Stomach (tissue), 9 donors: ENCODE data around the gene LSG1. TPM values are rescaled to one million over a fixed set of nuclear protein-coding genes. Genes with fewer than 3 reads are reported as not detected.

Experiments used
- DNase-seq, 2 donors: peaks; one replicate each; pipeline versions ENCODE4 v3.0.0 to v3.0.0-alpha.2; 2013 to 2019
- H3K27ac ChIP-seq, 5 donors: fragments of 200-600 bp in 4 of 5; sonication (generic) in 4 of 5; one replicate each; pipeline ENCODE4 v1.5.1; 2013 to 2019; ENCODE audit warnings: mild to moderate bottlenecking in 1 of 5, moderate library complexity in 1 of 5
- H3K27me3 ChIP-seq, 3 donors: fragments of 200-600 bp; sonication (generic); one replicate each; pipeline ENCODE4 v1.5.1; 2017 to 2019; ENCODE audit warnings: mixed run types in 1 of 3
- H3K36me3 ChIP-seq, 4 donors: fragments of 200-600 bp; sonication (generic); 1 replicate in 3 of 4; 2 replicates in 1 of 4; pipeline ENCODE4 v1.5.1; 2016 to 2019
- H3K4me1 ChIP-seq, 4 donors: fragments of 200-600 bp; sonication (generic); one replicate each; pipeline ENCODE4 v1.5.1; 2016 to 2019
- H3K4me3 ChIP-seq, 4 donors: fragments of 200-600 bp; sonication (generic) in 3 of 4; one replicate each; pipeline ENCODE4 v1.5.1; 2016 to 2019; ENCODE audit warnings: mild to moderate bottlenecking in 1 of 4
- H3K9me3 ChIP-seq, 4 donors: fragments of 200-600 bp; sonication (generic); one replicate each; pipeline ENCODE4 v1.5.1; 2016 to 2019
- EP300 ChIP-seq: sonication (generic); formaldehyde crosslinking; IDR thresholded peaks from one replicate; pipeline ENCODE4 v1.6.1; 2017; ENCODE audit warnings: antibody characterized with exemption
- POLR2A ChIP-seq, 4 donors: fragments of 450-650 bp; IDR thresholded peaks; one replicate each; pipeline ENCODE4 v1.6.1; 2016; ENCODE audit warnings: antibody characterized with exemption in 4 of 4, control low read depth in 2 of 4, mild to moderate bottlenecking in 1 of 4, moderate library complexity in 1 of 4
- POLR2AphosphoS5 ChIP-seq, 3 donors: sonication (generic); formaldehyde crosslinking; IDR thresholded peaks; one replicate each; pipeline ENCODE4 v1.6.1; 2016; ENCODE audit warnings: antibody characterized with exemption in 3 of 3
- WGBS, 5 donors: extraction: QIAGEN DNeasy Blood & Tissue Kit in 3 of 5; methylation state at CpG; one replicate each; pipeline versions ENCODE4 v1.1.5 to v1.1.7; 2013 to 2018; 5-methylcytosine and 5-hydroxymethylcytosine counted together
- intact Hi-C: fragments of 100-400 bp; cut with DNase I; formaldehyde crosslinking; loops from one replicate; pipeline ENCODE4 v1.15.1; 2023; ENCODE audit warnings: low total_unique reads
- polyA plus RNA-seq, 3 donors: library from polyadenylated mRNA; stranded (reverse); fragments of 200-250 nt; gene quantifications; one replicate each; pipeline ENCODE4 v1.2.3, GENCODE V29; 2013
- total RNA-seq, 5 donors: library from RNA; depleted of rRNA; stranded (reverse); fragments of >200 nt; gene quantifications; one replicate each; pipeline versions ENCODE4 v1.1.0 to v1.2.3, GENCODE V29; 2014 to 2016
- TF ChIP-seq, protein P1 (sequence below), 7 experiments: fragments of 450-650 bp in 4 of 7; fragments of 200-600 bp in 3 of 7; sonication (generic) in 3 of 7; IDR thresholded peaks; one replicate each; pipeline ENCODE4 v1.5.1; 2016 to 2019; ENCODE audit warnings: antibody characterized with exemption in 7 of 7, control low read depth in 2 of 7, mild to moderate bottlenecking in 1 of 7
- donor health status: healthy with polysubstance abuse.
- donor health status: Bipolar disorder and iron deficiency.
- donor health status: healthy.

LSG1 gene
- total and polyA plus RNA-seq, 8 donors: 7.2 to 240 (median 25.8) TPM

DNA sequence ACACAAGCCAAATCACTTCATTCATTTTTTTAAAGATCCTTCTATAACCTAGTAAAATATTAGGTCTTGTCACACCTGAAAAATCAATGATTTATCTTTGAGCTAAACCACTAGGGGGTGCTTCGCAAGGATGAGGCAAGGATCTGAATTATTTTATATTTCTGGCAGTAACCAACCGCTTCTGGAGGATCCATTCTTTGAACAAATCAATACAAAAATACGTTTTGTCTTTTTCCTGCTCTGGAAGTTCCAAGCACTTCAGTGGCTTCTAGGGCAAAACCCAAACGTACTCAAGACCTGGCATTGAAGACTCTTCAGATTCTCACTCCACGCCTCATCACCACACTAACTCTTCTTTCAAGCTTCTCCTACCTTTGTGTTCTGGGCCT lies 486 bp downstream of the LSG1 start:
- DNase-seq: peak in 1 of 2 donors; percentile 54
- Histone ChIP-seq H3K4me1 (peaks cover 10 to 31% (median 19%) of the 10 kb centered on the region in 4 donors), H3K36me3 (peaks cover 16 to 31% (median 30%) of the 10 kb centered on the region in 4 donors), H3K27me3 (peaks cover 0 to 10% (median 0%) of the 10 kb centered on the region in 3 donors), H3K9me3 (no peaks in the 10 kb centered on the region), H3K27ac (peak overlapping the region; percentile 75 to 95 (median 92)), H3K4me3 (peak overlapping the region; percentile 78 to 98 (median 88))
- 0 to 1% (median 0%) methylated on average over 5 of the region's 5 CpGs for WGBS, 5 donors
- intact Hi-C loops: no loop called here
- TF ChIP-seq POLR2A (IDR thresholded peaks at IDR 0.05): no peak
- no peak for TF ChIP-seq EP300
- TF ChIP-seq, protein P1, sequence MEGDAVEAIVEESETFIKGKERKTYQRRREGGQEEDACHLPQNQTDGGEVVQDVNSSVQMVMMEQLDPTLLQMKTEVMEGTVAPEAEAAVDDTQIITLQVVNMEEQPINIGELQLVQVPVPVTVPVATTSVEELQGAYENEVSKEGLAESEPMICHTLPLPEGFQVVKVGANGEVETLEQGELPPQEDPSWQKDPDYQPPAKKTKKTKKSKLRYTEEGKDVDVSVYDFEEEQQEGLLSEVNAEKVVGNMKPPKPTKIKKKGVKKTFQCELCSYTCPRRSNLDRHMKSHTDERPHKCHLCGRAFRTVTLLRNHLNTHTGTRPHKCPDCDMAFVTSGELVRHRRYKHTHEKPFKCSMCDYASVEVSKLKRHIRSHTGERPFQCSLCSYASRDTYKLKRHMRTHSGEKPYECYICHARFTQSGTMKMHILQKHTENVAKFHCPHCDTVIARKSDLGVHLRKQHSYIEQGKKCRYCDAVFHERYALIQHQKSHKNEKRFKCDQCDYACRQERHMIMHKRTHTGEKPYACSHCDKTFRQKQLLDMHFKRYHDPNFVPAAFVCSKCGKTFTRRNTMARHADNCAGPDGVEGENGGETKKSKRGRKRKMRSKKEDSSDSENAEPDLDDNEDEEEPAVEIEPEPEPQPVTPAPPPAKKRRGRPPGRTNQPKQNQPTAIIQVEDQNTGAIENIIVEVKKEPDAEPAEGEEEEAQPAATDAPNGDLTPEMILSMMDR (IDR thresholded peaks at IDR 0.05): peak in 4 of 7 experiments; percentile 6 to 55 (median 42)

DNA sequence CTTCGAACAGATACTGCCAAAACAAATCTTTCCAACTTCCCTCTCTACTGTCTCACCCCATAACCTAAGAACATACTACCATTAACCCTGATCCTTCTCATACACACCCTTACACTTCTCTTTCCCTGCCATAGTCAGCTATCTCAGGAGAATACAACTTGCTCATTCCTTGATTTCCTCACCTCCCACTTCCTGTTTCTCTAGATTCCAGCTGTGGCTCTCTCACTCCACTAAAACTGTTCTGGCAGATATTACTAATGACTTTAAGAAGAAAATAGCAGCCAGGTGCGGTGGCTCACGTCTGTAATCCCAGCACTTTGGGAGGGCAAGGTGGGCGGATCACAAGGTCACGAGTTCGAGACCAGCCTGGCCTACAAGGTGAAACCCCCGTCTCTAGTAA lies 4.6 kb downstream of the LSG1 start:
- no peak overlapping the region for H3K27ac ChIP-seq
- H3K27me3 ChIP-seq: no peaks in the 10 kb centered on the region
- no peak for DNase-seq
- H3K36me3 ChIP-seq: peaks cover 47 to 69% (median 68%) of the 10 kb centered on the region in 4 donors
- peaks cover 10 to 25% (median 16%) of the 10 kb centered on the region in 4 donors for H3K4me1 ChIP-seq
- WGBS, 5 donors: 78 to 87% (median 79%) methylated on average over 7 of the region's 7 CpGs
- intact Hi-C loops: no loop called here
- TF ChIP-seq, protein P1 (IDR thresholded peaks at IDR 0.05): no peak
- TF ChIP-seq POLR2AphosphoS5 (IDR thresholded peaks at IDR 0.05) (no peak), EP300 (no peak), POLR2A (IDR thresholded peaks at IDR 0.05) (no peak)
- no peak overlapping the region for H3K4me3 ChIP-seq
- no peaks in the 10 kb centered on the region for H3K9me3 ChIP-seq

DNA sequence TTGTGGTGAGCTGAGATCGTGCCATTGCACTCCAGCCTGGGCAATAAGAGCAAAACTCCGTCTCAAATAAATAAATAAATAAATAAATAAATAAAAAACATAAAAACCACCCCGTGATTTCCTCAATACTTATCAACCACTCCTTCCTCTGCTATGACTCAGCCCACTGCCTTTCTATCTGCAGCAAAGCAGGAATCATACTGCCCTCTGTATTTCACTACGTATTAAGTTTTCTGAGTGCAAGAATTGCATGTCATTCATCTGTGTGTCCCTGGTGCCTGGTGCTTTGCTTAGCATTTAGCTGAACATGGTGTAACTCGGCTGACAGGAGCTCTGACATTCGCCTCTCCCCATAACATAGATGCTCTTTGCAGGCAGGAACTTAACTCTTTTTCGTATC lies 7.1 kb downstream of the LSG1 start:
- WGBS, 5 donors: 84 to 92% (median 87%) methylated on average over 7 of the region's 7 CpGs
- Histone ChIP-seq H3K27me3 (no peaks in the 10 kb centered on the region), H3K27ac (no peak overlapping the region), H3K4me3 (no peak overlapping the region), H3K36me3 (peaks cover 47 to 94% (median 92%) of the 10 kb centered on the region in 4 donors), H3K9me3 (no peaks in the 10 kb centered on the region), H3K4me1 (peaks cover 0 to 16% (median under 1%) of the 10 kb centered on the region in 4 donors)
- intact Hi-C loops: no loop called here
- TF ChIP-seq EP300 (no peak), POLR2A (IDR thresholded peaks at IDR 0.05) (no peak), POLR2AphosphoS5 (IDR thresholded peaks at IDR 0.05) (no peak)
- TF ChIP-seq, protein P1 (IDR thresholded peaks at IDR 0.05): no peak
- no peak for DNase-seq

DNA sequence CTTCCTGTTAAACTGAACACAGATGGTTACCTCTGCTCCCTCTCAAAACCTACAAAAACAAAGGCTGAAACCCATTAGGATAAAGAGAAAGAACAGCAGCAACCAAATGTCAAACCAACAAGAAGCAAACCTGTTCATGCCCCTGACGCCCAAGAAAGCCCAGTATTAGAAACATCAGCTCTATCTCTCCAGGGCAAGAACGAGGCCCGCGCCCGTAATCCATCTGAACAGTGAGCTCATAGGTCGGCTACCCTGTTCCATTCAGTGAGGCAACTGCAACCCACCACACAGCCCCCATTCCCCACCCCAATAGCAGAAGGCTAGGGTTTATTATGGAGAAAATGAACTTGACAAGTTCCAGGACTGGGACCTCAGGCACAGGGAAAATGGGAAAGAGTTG lies 10.0 kb downstream of the LSG1 start:
- intact Hi-C loops: no loop called here
- 72 to 82% (median 74%) methylated on average over 5 to 6 of the region's 6 CpGs for WGBS, 5 donors
- DNase-seq: no peak
- no peak for TF ChIP-seq POLR2A (IDR thresholded peaks at IDR 0.05)
- TF ChIP-seq POLR2AphosphoS5 (IDR thresholded peaks at IDR 0.05): no peak
- no peaks in the 10 kb centered on the region for H3K27me3 ChIP-seq
- no peaks in the 10 kb centered on the region for H3K9me3 ChIP-seq
- peak overlapping the region in 1 of 5 donors; percentile 18 for H3K27ac ChIP-seq
- H3K4me3 ChIP-seq: no peak overlapping the region
- H3K36me3 ChIP-seq: peaks cover 56 to 96% (median 95%) of the 10 kb centered on the region in 4 donors
- H3K4me1 ChIP-seq: peaks cover 0 to 10% (median 0%) of the 10 kb centered on the region in 4 donors

DNA sequence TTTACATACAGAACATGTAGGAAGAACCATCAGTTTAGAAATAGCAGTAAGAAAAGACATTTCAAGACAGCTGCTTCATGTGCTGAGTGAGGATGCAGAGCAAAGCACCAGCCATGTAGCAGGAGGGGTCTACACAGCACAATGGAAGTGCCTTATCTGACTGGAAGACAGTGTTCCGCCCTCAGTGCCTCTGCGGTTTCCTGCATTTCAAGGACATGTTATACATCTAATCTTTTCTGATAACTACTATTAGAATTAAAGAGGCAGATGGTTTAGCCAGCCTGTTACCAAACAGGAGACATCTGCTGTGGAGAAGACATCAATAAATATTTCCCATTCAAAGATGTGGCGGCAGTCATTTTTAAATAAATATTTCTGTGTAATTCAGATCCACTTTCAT lies 10.6 kb downstream of the LSG1 start:
- H3K4me3 ChIP-seq: no peak overlapping the region
- WGBS, 5 donors: 40 to 60% (median 56%) methylated on average over 3 of the region's 3 CpGs
- H3K4me1 ChIP-seq: peaks cover 0 to 10% (median 0%) of the 10 kb centered on the region in 4 donors
- H3K36me3 ChIP-seq: peaks cover 52 to 93% (median 90%) of the 10 kb centered on the region in 4 donors
- intact Hi-C loops: no loop called here
- H3K27ac ChIP-seq: no peak overlapping the region
- H3K27me3 ChIP-seq: no peaks in the 10 kb centered on the region
- TF ChIP-seq EP300 (no peak), POLR2AphosphoS5 (IDR thresholded peaks at IDR 0.05) (no peak), POLR2A (IDR thresholded peaks at IDR 0.05) (no peak)
- TF ChIP-seq, protein P1 (IDR thresholded peaks at IDR 0.05): no peak
- no peak for DNase-seq
- H3K9me3 ChIP-seq: no peaks in the 10 kb centered on the region
